Liver (tissue), 9 donors: ENCODE results near the gene HIVEP2. TPM values are rescaled to one million over a fixed set of nuclear protein-coding genes. Genes with fewer than 3 reads are reported as not detected.

ENCODE experiments used
- DNase-seq: peaks from one replicate; pipeline ENCODE4 v3.0.0-alpha.2; 2017; ENCODE audit warnings: low spot score
- H3K27ac ChIP-seq, 2 donors: one replicate each; pipeline ENCODE4 v1.7.0; 2013; ENCODE audit warnings: inconsistent platforms in 2 of 2, low read length in 2 of 2, control low read depth in 1 of 2, low read depth in 1 of 2, mild to moderate bottlenecking in 1 of 2
- H3K27me3 ChIP-seq, 4 donors: one replicate each; pipeline versions ENCODE4 v1.6.1 to v1.7.0; 2013; ENCODE audit warnings: low read length in 3 of 4, inconsistent platforms in 1 of 4, mild to moderate bottlenecking in 1 of 4, moderate library complexity in 1 of 4; ENCODE audit not compliant: control insufficient read depth in 4 of 4, insufficient read depth in 4 of 4
- H3K36me3 ChIP-seq, 4 donors: one replicate each; pipeline versions ENCODE4 v1.6.1 to v1.7.0; 2013; ENCODE audit warnings: low read length in 3 of 4, mild to moderate bottlenecking in 3 of 4, low read depth in 1 of 4, moderate library complexity in 1 of 4; ENCODE audit not compliant: control insufficient read depth in 4 of 4, insufficient read depth in 3 of 4
- H3K4me1 ChIP-seq, 4 donors: one replicate each; pipeline versions ENCODE4 v1.6.1 to v1.7.0; 2013; ENCODE audit warnings: low read length in 3 of 4, mild to moderate bottlenecking in 3 of 4, moderate library complexity in 1 of 4; ENCODE audit not compliant: control insufficient read depth in 4 of 4, insufficient read depth in 4 of 4
- H3K4me3 ChIP-seq, 3 donors: one replicate each; pipeline versions ENCODE4 v1.6.1 to v1.7.0; 2013; ENCODE audit warnings: low read length in 3 of 3, control low read depth in 1 of 3, low read depth in 1 of 3, mild to moderate bottlenecking in 1 of 3
- H3K9ac ChIP-seq, 2 donors: one replicate each; pipeline ENCODE4 v1.7.0; 2013; ENCODE audit warnings: low read length in 2 of 2, mild to moderate bottlenecking in 2 of 2, moderate library complexity in 2 of 2, control low read depth in 1 of 2, low read depth in 1 of 2
- H3K9me3 ChIP-seq, 4 donors: one replicate each; pipeline versions ENCODE4 v1.6.1 to v1.7.0; 2013; ENCODE audit warnings: low read length in 3 of 4; ENCODE audit not compliant: control insufficient read depth in 4 of 4
- ATF3 ChIP-seq: IDR thresholded peaks from 2 replicates; pipeline ENCODE4 v1.6.1; 2016; ENCODE audit warnings: antibody characterized with exemption
- EGR1 ChIP-seq, 2 donors: IDR thresholded peaks; 2 replicates each; pipeline ENCODE4 v1.6.1; 2016 to 2018; ENCODE audit warnings: antibody characterized with exemption in 2 of 2, low read depth in 2 of 2
- FOXA1 ChIP-seq: IDR thresholded peaks from 2 replicates; pipeline ENCODE4 v1.6.1; 2016; ENCODE audit warnings: antibody characterized with exemption
- FOXA2 ChIP-seq: IDR thresholded peaks from 2 replicates; pipeline ENCODE4 v1.6.1; 2016; ENCODE audit warnings: antibody characterized with exemption
- GABPA ChIP-seq, 2 donors: IDR thresholded peaks in 1 of 2; conservative IDR thresholded peaks in 1 of 2; 2 replicates each; pipeline ENCODE4 v1.6.1; 2016; ENCODE audit warnings: antibody characterized with exemption in 2 of 2, mild to moderate bottlenecking in 1 of 2, moderate library complexity in 1 of 2
- HNF4A ChIP-seq, 2 donors: conservative IDR thresholded peaks; 2 replicates each; pipeline ENCODE4 v1.6.1; 2016; ENCODE audit warnings: antibody characterized with exemption in 2 of 2, mild to moderate bottlenecking in 2 of 2
- HNF4G ChIP-seq: IDR thresholded peaks from 2 replicates; pipeline ENCODE4 v1.6.1; 2016; ENCODE audit warnings: antibody characterized with exemption
- JUND ChIP-seq, 2 donors: IDR thresholded peaks; 2 replicates each; pipeline ENCODE4 v1.6.1; 2016; ENCODE audit warnings: antibody characterized with exemption in 2 of 2
- MAX ChIP-seq: IDR thresholded peaks from 2 replicates; pipeline ENCODE4 v1.6.1; 2016; ENCODE audit warnings: antibody characterized with exemption
- NR2F2 ChIP-seq: IDR thresholded peaks from 2 replicates; pipeline ENCODE4 v1.6.1; 2016; ENCODE audit warnings: antibody characterized with exemption
- RAD21 ChIP-seq, 2 donors: IDR thresholded peaks; 2 replicates each; pipeline ENCODE4 v1.6.1; 2016; ENCODE audit warnings: antibody characterized with exemption in 2 of 2, mild to moderate bottlenecking in 2 of 2
- REST ChIP-seq: IDR thresholded peaks from 2 replicates; pipeline ENCODE4 v1.6.1; 2016; ENCODE audit warnings: antibody characterized with exemption, mild to moderate bottlenecking
- RXRA ChIP-seq, 2 donors: IDR thresholded peaks; 2 replicates each; pipeline ENCODE4 v1.6.1; 2017 to 2018; ENCODE audit warnings: antibody characterized with exemption in 2 of 2, mild to moderate bottlenecking in 1 of 2
- SP1 ChIP-seq: IDR thresholded peaks from 2 replicates; pipeline ENCODE4 v1.6.1; 2018; ENCODE audit warnings: antibody characterized with exemption, mild to moderate bottlenecking
- TAF1 ChIP-seq: conservative IDR thresholded peaks from 2 replicates; pipeline ENCODE4 v1.6.1; 2016; ENCODE audit warnings: antibody characterized with exemption, mild to moderate bottlenecking
- YY1 ChIP-seq: IDR thresholded peaks from 2 replicates; pipeline ENCODE4 v1.6.1; 2016; ENCODE audit warnings: antibody characterized with exemption, mild to moderate bottlenecking
- WGBS: extraction: QIAGEN DNeasy Blood & Tissue Kit; methylation state at CpG from one replicate; pipeline ENCODE4 v1.1.7; 2013; 5-methylcytosine and 5-hydroxymethylcytosine counted together
- polyA plus RNA-seq, 2 donors: library from polyadenylated mRNA; stranded (reverse) in 1 of 2; unstranded in 1 of 2; fragments of 200-250 nt in 1 of 2; fragments of >200 nt in 1 of 2; fragmentation: Nextera tagmentation in 1 of 2; extraction: Ambion mirVana in 1 of 2; gene quantifications; one replicate each; pipeline versions ENCODE4 v1.2.1 to v1.2.3, GENCODE V29; 2013 to 2015
- total RNA-seq, 2 donors: library from RNA; depleted of rRNA; stranded (reverse); fragments of >200 nt; gene quantifications; one replicate each; pipeline ENCODE4 v1.2.3, GENCODE V29; 2014
- TF ChIP-seq, protein P1 (sequence below): IDR thresholded peaks from 2 replicates; pipeline ENCODE4 v1.6.1; 2016; ENCODE audit warnings: antibody characterized with exemption
- TF ChIP-seq, protein P2 (sequence below): fragments of 150-350 bp; IDR thresholded peaks from 2 replicates; pipeline ENCODE4 v1.5.1; 2017; ENCODE audit warnings: improper control_type of control experiment, low read depth, low read length; ENCODE audit not compliant: missing input control
- donor health status: healthy.
- donor health status: healthy.
- donor health status: healthy.
- donor health status: healthy.
- donor health status: healthy.

HIVEP2 gene
- total and polyA plus RNA-seq, 4 donors, result 0.82 to 6.6 (median 1.3) TPM

DNA sequence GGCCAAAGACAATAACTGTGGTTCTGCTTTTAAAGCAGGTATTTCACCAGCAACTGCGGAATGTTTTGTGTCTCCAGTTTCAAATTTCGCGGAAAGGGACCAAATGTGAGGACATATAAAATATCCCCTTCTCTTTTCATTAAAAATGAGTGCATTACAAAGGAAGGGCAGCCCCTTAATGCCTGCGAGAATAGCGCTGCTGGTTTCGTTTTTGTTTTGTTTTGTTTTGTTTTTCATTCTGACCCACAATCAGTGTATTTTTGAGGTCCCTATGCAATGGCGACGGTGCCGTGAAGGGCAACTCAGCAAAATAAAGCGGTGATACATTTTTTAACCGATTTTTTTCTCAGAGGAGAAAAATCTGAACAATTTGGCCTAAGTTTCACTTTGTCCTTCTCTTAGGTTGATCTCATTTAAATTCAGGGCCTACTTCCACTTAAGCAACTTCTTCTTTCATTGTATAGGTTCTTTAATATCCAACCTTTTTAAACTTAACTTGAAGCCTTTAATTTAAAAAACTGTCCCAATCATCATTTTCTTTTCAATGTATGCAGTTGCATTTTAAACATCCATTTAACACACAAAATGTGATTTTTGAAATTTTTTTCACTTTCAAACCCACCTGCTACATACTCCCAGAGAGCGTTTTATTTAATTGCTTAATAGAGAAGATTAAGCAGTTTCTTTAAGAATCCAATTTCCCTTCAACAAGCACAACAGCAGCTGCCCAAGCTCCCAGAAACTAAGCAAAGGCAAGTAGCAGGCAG, 2.9 kb upstream of the HIVEP2 start (continued):
- TF ChIP-seq FOXA2 (no peak), EGR1 (IDR thresholded peaks at IDR 0.05; ENCODE audit: low read depth in 2 of 2) (peak in 1 of 2 donors; percentile 6), MAX (no peak), TAF1 (no peak), RXRA (IDR thresholded peaks at IDR 0.05) (no peak), FOXA1 (no peak)

DNA sequence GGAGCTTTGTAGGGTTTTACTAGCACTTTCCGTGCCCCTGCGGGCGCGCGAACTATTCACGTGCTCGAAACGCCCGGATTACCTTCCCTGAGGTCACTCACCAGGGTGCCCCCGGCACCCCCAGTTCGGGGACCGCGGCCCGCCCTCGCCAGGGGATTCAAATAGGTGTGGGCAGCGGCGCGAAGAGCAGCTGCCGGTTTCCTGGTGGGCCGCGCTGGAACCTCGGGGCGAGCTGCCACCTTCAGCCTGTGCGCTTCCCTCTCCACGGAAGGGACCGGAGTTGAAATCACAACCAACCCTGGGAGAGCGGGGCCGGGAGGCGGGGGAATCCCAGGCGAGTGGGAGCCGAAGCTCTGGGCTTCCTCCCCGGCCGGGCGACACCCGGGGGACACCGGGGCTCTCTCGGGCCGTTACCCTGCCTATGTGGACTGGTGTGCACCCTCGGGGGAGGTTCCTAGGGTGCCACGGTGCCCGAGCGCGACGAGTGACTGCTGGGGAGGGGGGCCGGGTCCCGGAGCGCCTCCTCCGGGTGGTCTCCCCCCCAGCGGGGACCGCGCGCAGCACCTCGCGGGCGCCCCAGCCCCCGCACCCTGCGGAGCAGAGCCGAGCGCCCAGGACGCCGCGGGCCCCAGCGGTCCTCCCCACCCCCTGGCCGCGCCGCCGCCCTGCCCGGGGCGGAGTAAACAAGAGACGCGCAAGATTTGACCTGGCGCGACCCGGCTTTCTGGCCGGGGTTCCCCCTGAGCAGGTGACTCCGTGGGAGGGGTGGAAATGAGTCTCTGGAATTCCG, 2.1 kb upstream of the HIVEP2 start:
- WGBS, result under 1% methylated on average over 77 of the region's 77 CpGs

More for the DNA sequence above, 2.1 kb upstream of the HIVEP2 start:
- Histone ChIP-seq H3K9ac (peak overlapping the region; percentile 93 to 98), H3K36me3 (no peaks in the 10 kb centered on the region), H3K9me3 (no peaks in the 10 kb centered on the region), H3K27ac (peak overlapping the region; percentile 100), H3K4me1 (peaks cover 0 to 9% (median 5%) of the 10 kb centered on the region in 4 donors), H3K27me3 (no peaks in the 10 kb centered on the region), H3K4me3 (peak overlapping the region; percentile 65 to 95 (median 80))
- TF ChIP-seq HNF4A (conservative IDR thresholded peaks at IDR 0.05), result peak; percentile 40 to 56
- TF ChIP-seq RXRA (IDR thresholded peaks at IDR 0.05), result peak; percentile 83 to 89
- TF ChIP-seq JUND (IDR thresholded peaks at IDR 0.05), result peak in 1 of 2 donors; percentile 11
- no peak for TF ChIP-seq NR2F2
- peak; percentile 69 for TF ChIP-seq SP1
- no peak for TF ChIP-seq HNF4G
- no peak for TF ChIP-seq YY1
- no peak for TF ChIP-seq GABPA (IDR thresholded peaks at IDR 0.05 in 1 of 2, conservative IDR thresholded peaks at IDR 0.05 in 1 of 2)
- TF ChIP-seq TAF1, result no peak
- no peak for TF ChIP-seq REST
- TF ChIP-seq, protein P1, sequence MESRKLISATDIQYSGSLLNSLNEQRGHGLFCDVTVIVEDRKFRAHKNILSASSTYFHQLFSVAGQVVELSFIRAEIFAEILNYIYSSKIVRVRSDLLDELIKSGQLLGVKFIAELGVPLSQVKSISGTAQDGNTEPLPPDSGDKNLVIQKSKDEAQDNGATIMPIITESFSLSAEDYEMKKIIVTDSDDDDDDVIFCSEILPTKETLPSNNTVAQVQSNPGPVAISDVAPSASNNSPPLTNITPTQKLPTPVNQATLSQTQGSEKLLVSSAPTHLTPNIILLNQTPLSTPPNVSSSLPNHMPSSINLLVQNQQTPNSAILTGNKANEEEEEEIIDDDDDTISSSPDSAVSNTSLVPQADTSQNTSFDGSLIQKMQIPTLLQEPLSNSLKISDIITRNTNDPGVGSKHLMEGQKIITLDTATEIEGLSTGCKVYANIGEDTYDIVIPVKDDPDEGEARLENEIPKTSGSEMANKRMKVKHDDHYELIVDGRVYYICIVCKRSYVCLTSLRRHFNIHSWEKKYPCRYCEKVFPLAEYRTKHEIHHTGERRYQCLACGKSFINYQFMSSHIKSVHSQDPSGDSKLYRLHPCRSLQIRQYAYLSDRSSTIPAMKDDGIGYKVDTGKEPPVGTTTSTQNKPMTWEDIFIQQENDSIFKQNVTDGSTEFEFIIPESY, result no peak
- TF ChIP-seq EGR1 (IDR thresholded peaks at IDR 0.05; ENCODE audit: low read depth in 2 of 2), result peak in 1 of 2 donors; percentile 28
- peak; percentile 69 for TF ChIP-seq FOXA1
- peak; percentile 40 for TF ChIP-seq MAX
- peak; percentile 66 for TF ChIP-seq FOXA2
- no peak for TF ChIP-seq ATF3
- TF ChIP-seq RAD21 (IDR thresholded peaks at IDR 0.05), result peak in 1 of 2 donors; percentile 17
- TF ChIP-seq, protein P2, sequence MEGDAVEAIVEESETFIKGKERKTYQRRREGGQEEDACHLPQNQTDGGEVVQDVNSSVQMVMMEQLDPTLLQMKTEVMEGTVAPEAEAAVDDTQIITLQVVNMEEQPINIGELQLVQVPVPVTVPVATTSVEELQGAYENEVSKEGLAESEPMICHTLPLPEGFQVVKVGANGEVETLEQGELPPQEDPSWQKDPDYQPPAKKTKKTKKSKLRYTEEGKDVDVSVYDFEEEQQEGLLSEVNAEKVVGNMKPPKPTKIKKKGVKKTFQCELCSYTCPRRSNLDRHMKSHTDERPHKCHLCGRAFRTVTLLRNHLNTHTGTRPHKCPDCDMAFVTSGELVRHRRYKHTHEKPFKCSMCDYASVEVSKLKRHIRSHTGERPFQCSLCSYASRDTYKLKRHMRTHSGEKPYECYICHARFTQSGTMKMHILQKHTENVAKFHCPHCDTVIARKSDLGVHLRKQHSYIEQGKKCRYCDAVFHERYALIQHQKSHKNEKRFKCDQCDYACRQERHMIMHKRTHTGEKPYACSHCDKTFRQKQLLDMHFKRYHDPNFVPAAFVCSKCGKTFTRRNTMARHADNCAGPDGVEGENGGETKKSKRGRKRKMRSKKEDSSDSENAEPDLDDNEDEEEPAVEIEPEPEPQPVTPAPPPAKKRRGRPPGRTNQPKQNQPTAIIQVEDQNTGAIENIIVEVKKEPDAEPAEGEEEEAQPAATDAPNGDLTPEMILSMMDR, result no peak
- peak; percentile 68 for DNase-seq
